NCI-H226 (cell line): ENCODE results near the gene C12orf43.

ENCODE experiments used
- DNase-seq: peaks from one replicate; pipeline ENCODE4 v3.0.0-alpha.2; 2015

Gene C12orf43

GRCh38 chr12:120998435-120998834, 17.9 kb downstream of the C12orf43 start:
- DNase-seq: no peak

DNA sequence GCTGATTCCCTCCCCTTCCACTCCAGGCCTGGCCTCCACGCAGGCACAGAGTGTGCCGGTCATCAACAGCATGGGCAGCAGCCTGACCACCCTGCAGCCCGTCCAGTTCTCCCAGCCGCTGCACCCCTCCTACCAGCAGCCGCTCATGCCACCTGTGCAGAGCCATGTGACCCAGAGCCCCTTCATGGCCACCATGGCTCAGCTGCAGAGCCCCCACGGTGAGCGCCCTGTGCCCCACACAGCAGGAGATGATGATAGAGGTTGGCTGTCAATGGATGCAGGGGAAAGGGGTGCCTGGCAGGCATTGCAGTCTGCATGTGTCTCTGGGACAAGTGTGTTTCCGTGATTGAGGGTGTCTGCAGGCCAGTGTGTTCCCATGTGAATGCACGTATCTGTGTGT, 18.8 kb downstream of the C12orf43 start:
- DNase-seq: no peak

- no peak for DNase-seq
Observed at GRCh38 chr12:120996133-120996746, 20.0 kb downstream of the C12orf43 start.

GRCh38 chr12:120994589-120995337, 21.5 kb downstream of the C12orf43 start:
- no peak for DNase-seq

- no peak for DNase-seq
Observed at GRCh38 chr12:120994059-120994458, 22.2 kb downstream of the C12orf43 start.

DNA sequence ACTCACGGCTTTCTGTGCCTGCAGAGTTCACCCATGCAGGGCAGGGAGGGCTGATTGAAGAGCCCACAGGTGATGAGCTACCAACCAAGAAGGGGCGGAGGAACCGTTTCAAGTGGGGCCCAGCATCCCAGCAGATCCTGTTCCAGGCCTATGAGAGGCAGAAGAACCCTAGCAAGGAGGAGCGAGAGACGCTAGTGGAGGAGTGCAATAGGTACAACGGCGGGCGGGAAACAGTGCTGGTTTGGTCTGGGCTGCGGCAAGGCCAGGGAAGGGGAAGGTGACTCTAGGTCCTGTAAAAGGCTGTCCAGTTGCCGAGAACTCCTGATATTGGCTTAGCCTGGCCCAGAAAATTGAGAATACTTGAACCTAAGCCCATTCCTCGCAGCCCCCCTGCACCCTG, 22.8 kb downstream of the C12orf43 start:
- DNase-seq: no peak

DNA sequence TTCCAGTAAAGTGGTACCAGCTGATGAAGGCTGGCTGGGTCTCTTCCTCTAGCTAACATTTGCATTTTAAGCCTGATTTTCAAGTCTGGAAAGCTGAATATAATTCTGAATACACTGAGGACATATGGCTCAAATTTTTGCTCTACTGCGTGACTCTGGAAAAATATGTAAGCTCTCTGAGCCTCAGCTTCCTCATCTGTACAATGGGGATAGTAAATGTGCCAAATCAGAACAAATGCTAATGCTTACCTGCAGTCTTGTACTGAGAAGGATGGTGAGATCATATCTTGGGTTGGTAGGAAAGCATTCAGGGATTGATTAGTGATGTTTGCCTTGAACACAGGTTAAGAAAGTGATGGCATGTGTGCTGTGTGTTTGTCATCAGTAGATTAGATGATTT, 23.3 kb downstream of the C12orf43 start:
- DNase-seq: no peak

DNA sequence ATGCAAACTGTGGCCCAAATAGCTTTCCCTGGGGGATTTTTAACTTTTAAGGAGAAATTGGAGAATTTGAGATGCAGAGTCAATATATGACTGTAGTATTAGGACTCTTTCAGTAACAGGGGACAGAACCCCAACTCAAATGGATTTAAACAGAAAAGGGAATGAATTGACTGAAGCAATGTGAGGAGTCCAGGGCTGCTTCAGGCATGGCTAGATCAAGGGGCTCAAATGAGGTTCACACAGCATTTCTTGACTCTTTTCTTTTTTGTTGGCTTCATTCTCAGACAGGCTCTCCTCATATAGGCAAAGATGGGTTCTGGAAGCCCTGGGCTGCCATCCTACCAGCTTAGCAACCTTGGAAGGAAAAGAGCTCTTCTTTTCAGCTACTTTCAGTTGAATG, 24.3 kb downstream of the C12orf43 start:
- no peak for DNase-seq

DNA sequence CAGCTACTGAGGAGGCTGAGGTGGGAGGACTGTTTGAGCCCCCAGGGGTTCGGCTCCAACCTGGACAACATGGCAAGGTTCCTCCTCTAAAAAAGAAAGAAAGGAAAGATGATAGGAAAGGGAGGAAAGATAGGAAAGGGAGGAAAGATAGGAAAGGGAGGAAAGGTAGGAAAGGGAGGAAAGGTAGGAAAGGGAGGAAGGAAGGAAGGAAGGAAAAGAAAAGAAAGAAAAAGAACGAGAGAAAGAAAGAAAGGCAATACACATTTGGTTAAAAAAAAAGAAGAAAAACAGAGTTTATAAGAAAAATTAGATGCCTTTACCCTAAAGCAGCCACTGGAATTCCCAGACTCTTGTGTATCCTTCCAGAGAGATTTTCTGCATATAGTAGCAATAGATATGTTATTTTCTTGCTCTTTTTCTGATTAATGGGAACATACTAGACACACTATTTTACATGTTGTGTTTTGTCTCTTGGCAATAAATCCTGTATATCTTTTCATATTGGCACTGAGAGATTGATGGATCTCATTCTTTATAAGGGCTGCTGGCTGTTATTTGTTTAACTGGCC, 25.7 kb downstream of the C12orf43 start:
- no peak for DNase-seq

DNA sequence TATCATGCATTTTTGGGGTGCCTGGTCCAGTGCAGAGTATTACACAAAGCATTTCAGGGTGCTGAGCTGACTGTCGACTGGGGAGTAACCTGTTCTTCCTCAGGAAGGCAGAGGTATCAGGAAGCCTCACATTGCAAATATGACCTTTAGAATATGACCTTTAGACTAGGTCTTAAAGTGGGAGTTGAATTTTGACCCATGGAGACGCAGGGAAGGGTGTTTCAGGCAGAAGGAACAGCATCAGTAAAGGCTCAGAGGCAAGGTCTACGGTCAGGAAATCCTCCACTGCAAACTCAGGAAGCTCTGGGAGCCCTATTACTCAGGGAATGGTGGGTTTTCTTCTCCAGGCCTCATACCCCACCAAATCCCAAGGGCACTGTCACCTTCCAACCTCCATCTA, 26.6 kb downstream of the C12orf43 start:
- no peak for DNase-seq

DNA sequence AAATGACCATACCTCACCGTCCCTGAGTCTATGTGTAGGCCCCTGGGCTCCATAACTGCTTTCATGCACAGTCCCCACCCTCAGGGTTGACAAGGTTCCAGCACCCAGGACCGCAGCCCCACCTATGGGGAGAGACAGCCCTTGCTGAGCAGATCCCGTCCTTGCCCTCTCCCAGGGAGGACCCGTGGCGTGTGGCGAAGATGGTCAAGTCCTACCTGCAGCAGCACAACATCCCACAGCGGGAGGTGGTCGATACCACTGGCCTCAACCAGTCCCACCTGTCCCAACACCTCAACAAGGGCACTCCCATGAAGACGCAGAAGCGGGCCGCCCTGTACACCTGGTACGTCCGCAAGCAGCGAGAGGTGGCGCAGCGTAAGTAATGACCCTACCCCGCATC, 27.6 kb downstream of the C12orf43 start:
- no peak for DNase-seq

DNA sequence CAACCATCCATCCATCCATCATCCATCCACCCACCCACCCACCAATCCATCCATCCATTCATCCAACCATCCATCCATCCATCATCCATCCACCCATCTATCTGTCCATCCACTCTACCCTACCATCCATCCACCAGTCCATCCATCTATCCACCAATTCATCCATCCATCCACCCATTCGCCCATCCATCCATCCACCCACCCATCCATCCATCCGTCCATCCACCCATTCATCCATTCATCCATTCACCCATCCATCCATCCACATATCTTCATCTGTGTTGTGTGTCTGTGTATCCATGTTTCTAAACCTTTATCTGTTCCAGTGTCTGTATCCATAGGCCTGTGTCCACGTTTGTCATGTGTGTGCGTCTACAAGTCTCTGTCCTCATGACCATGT, 28.1 kb downstream of the C12orf43 start:
- DNase-seq: no peak

DNA sequence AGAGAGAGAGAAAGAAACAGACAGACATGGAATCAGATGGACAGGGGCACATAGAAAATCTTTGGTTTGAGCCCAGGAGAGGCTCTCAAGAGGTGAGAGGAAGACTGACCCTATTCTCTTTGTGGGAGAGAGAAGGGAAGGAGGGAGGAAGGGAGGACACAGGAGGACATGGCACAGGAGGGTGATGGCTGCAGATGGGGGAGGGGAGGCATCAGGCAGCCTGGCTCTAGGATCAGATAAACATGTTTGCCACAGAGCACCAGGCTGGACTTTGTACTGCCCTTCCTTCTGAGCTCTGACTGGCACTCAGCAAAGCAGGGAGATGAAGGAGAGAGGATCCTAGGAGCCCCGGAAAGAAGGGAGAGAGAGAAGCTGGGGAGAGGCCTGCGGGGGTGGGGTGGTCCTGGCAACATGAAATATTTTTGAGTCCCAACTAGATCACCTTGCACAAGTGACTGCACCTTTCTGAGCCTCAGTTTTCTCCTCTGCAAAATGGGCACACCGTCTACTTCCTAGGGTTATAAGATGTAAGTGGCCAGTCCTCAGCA, 31.9 kb downstream of the C12orf43 start:
- no peak for DNase-seq

- DNase-seq: no peak
Observed at GRCh38 chr12:120983759-120984158, 32.5 kb downstream of the C12orf43 start.

DNA sequence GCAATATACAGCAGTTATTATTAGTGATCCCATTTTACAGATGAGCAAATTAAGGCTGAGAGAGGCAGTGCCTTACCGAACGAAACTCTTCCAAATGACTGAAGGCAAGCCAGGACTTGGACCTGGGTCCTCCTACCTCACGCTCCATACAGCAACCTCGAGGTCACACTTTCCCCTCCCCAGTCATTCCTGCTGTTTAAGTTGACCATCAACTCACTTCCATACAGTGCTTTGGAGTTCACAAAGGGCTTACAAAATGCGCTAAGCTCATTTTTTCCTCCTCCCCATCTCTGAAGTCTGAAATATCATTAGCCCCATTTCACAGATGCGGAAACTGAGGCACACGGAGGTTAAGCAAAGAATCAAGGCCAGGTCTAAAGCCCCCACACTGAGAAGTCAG, 33.6 kb downstream of the C12orf43 start:
- no peak for DNase-seq

GRCh38 chr12:120981407-120981941, 34.8 kb downstream of the C12orf43 start:
- DNase-seq: no peak

DNA sequence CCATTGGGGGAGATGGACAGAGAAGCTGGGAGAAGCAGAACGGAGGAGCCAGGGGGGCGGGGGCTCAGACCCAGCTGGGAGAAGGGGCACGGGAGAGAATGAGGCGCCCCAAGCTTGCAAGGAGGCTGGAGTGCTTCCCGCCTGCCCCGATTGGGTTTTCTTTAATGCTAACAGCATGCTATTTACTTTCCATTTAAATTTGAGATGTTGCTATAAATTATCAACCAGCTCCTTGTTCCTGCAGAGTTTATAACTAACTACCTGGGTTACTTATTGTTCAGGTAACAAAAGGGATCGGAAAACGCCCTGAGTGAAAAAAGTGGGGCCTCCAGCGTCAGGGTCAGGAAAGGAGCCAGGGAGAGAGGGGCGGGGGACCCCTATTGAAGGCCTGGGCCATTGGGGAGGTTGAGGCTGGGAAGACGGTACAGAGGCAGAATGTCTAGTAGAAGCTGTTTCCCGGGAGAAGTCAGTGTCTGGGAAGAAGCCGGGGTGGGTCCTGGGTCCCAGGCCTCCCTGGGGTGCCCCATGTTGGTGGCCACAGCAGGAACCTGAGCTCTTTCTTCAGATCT, 35.4 kb downstream of the C12orf43 start:
- DNase-seq: no peak

DNA sequence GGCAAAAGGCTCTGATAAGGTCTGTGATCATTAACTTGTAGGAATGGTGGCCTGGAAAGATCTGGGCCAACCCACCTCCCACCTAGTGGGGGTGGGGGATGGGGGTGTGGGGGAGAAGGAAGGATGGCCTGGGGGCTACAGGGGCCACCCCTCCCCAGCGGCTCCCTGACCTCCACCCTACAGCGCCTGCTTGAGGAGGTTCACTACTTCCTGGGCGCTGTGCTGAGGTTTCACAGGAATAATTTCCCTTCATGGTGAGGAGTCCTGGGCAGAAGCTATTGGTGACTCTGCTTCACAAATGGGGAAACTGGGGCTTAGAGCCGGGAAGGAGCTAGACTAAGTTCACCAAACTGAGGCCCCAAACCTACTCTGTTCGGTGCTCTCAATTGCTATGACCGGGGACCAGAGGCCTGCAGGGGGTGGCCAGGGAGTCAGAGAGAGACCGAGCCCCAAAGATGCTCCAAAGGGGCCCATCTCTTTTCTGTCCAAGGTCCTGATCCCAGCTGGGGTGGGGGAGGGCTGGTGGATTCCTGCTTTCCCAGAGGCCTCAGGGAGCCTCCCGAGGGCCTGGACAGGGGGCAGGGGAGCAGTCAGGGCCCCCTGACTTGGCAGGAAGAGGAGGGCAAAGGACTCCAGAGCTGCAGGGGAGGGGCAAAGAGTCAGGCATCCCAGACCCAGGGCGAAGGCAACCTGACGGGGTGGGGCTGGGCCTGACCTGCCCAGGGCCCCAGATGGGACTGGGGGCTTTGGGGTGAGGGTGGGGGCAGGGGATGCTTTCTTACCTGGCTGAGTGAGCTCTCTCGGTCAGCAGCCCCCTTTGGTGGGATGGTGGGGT, 36.2 kb downstream of the C12orf43 start:
- no peak for DNase-seq

DNA sequence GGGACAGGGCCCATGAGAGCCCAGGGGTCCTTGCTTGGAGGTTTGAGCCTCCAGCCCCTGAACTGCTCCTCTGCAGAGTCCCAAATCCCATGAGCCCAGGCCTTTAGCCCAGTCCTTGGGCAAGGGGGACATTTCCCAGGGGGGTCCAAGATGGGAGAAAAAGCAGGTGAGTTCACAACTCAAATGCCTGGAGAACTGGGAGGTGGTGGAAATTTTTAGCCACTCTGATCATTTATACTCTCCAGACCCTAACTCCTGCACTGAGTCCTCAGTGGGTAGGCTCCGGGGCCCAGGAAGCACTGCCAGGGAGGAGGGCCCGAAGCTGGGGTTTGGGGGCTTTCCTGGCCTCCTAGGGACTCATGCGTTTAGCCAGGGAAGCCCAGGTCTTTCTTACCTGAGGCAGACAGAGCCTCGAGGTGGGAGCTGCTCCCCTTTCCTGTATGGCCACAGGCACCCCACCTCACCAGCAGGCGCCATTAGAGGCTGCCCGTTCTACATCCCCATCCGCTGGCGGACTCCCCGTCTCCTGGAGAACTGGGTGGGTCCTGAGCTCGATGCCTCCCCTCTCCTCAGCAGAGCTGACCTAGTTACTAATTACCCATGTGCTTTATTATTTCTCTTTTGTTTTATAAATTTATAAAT, 36.9 kb downstream of the C12orf43 start:
- DNase-seq: no peak

GRCh38 chr12:120978296-120979219, 37.7 kb downstream of the C12orf43 start, which contains the start of gene HNF1A:
Gene HNF1A (plus strand): TSS chr12:120978543. CDS start chr12:120978769, 226 bp downstream.
- no peak for DNase-seq
